DND-41 (cell line): ENCODE data around the gene CDH23.

ENCODE experiments used
- ATAC-seq: fragments of 200-7000 bp; cut with Tn5 transposase; 3 replicates; pipeline ENCODE4 v1.9.1; 2021; ENCODE audit warnings: low read depth; ENCODE audit not compliant: insufficient read depth
- DNase-seq: peaks from one replicate; pipeline ENCODE4 v3.0.0-alpha.2; 2020
- H2AFZ ChIP-seq: 2 replicates; pipeline ENCODE4 v1.6.0; 2012; ENCODE audit warnings: low read depth, low read length
- H3K27ac ChIP-seq: 2 replicates; pipeline ENCODE4 v1.5.1; 2012; ENCODE audit warnings: low read length, inconsistent platforms
- H3K27me3 ChIP-seq: fragments of 200-600 bp; sonication (generic); 2 replicates; pipeline ENCODE4 v1.6.0; 2012; ENCODE audit warnings: low read length, mild to moderate bottlenecking, inconsistent platforms; ENCODE audit not compliant: insufficient read depth, poor library complexity
- H3K36me3 ChIP-seq: 2 replicates; pipeline ENCODE4 v1.5.1; 2012; ENCODE audit warnings: low read length, inconsistent platforms; ENCODE audit not compliant: insufficient read depth
- H3K4me1 ChIP-seq: 2 replicates; pipeline ENCODE4 v1.5.1; 2012; ENCODE audit warnings: mild to moderate bottlenecking, low read length; ENCODE audit not compliant: insufficient read depth
- H3K4me2 ChIP-seq: 2 replicates; pipeline ENCODE4 v1.6.0; 2012; ENCODE audit warnings: mild to moderate bottlenecking, moderate library complexity, low read length, inconsistent platforms; ENCODE audit not compliant: insufficient read depth
- H3K4me3 ChIP-seq, 2 experiments: fragments of 200-600 bp in 1 of 2; shearing (Covaris generic) in 1 of 2; 2 replicates each; pipeline ENCODE4 v1.5.1; 2012 to 2016; ENCODE audit warnings: inconsistent platforms in 2 of 2, low read length in 2 of 2, mild to moderate bottlenecking in 2 of 2, low read depth in 1 of 2, moderate library complexity in 1 of 2
- H3K79me2 ChIP-seq: 2 replicates; pipeline ENCODE4 v1.6.0; 2012; ENCODE audit warnings: low read length, inconsistent platforms; ENCODE audit not compliant: insufficient read depth
- H3K9ac ChIP-seq: 2 replicates; pipeline ENCODE4 v1.6.0; 2012; ENCODE audit warnings: low read depth, mild to moderate bottlenecking, inconsistent platforms, low read length, moderate library complexity
- H3K9me3 ChIP-seq: 2 replicates; pipeline ENCODE4 v1.5.1; 2012; ENCODE audit warnings: low read length, moderate library complexity, mild to moderate bottlenecking, inconsistent platforms; ENCODE audit not compliant: insufficient read depth, severe bottlenecking
- H4K20me1 ChIP-seq: 2 replicates; pipeline ENCODE4 v1.6.0; 2012; ENCODE audit warnings: low read length; ENCODE audit not compliant: insufficient read depth
- CTCF ChIP-seq: IDR thresholded peaks from 2 replicates; pipeline ENCODE4 v1.5.1; 2012; ENCODE audit warnings: borderline replicate concordance, low read length, moderate library complexity, mild to moderate bottlenecking; ENCODE audit not compliant: poor library complexity, severe bottlenecking; ENCODE audit errors: extremely low read depth
- EZH2 ChIP-seq: IDR thresholded peaks from 3 replicates; pipeline ENCODE4 v1.6.1; 2012; ENCODE audit warnings: borderline replicate concordance, low read depth, mild to moderate bottlenecking, moderate library complexity, low read length, inconsistent platforms; ENCODE audit not compliant: severe bottlenecking

Gene CDH23

GRCh38 chr10:71817831-71818655 lies 421.3 kb downstream of the CDH23 start:
- Histone ChIP-seq H4K20me1 (peaks cover 26% of the 10 kb centered on the region), H3K4me1 (no peaks in the 10 kb centered on the region), H3K79me2 (peaks cover 6% of the 10 kb centered on the region; the same call in 1 of the 2 replicates), H3K27me3 (no peaks in the 10 kb centered on the region), H3K9me3 (no peaks in the 10 kb centered on the region), H3K4me2 (no peak overlapping the region), H3K9ac (no peak overlapping the region), H3K27ac (no peak overlapping the region), H3K4me3 (no peak overlapping the region), H3K36me3 (peaks cover 89% of the 10 kb centered on the region), H2AFZ (no peak overlapping the region)
- DNase-seq (no peak), ATAC-seq (no peak)
- TF ChIP-seq CTCF (no peak), EZH2 (no peak)

GRCh38 chr10:71818674-71819260 lies 422.0 kb downstream of the CDH23 start:
- Histone ChIP-seq H3K9me3 (no peaks in the 10 kb centered on the region), H3K4me3 (no peak overlapping the region), H3K36me3 (peaks cover 96% of the 10 kb centered on the region), H2AFZ (no peak overlapping the region), H3K27me3 (no peaks in the 10 kb centered on the region), H3K27ac (no peak overlapping the region), H3K79me2 (peaks cover 11% of the 10 kb centered on the region; the same call in 1 of the 2 replicates), H3K9ac (no peak overlapping the region), H3K4me1 (no peaks in the 10 kb centered on the region), H3K4me2 (no peak overlapping the region), H4K20me1 (peaks cover 30% of the 10 kb centered on the region)
- TF ChIP-seq CTCF (no peak), EZH2 (no peak)
- no peak for DNase-seq
- ATAC-seq: no peak

GRCh38 chr10:71819441-71819861 lies 422.7 kb downstream of the CDH23 start:
- Histone ChIP-seq H3K9ac (no peak overlapping the region), H3K79me2 (peaks cover 11% of the 10 kb centered on the region; the same call in 1 of the 2 replicates), H3K4me1 (no peaks in the 10 kb centered on the region), H3K9me3 (no peaks in the 10 kb centered on the region), H2AFZ (no peak overlapping the region), H3K4me2 (no peak overlapping the region), H3K27ac (no peak overlapping the region), H3K4me3 (no peak overlapping the region), H4K20me1 (peaks cover 33% of the 10 kb centered on the region), H3K36me3 (peaks cover 99% of the 10 kb centered on the region), H3K27me3 (no peaks in the 10 kb centered on the region)
- DNase-seq: no peak
- no peak for TF ChIP-seq CTCF
- TF ChIP-seq EZH2: no peak
- ATAC-seq: no peak
